Measurements from ENCODE around the gene TCF12.
"Not testable (repeated sequence)": the region's sequence is repeated elsewhere in the genome, so short reads cannot be mapped to it uniquely, and the experiment has no call there.

Gene TCF12

GRCh38 chr15:57150066-57150865 is 231.8 kb downstream of the TCF12 start:
- peaks cover 0 to 7% (median 0%) of the 10 kb centered on the region in 3 donors for H3K9me3 ChIP-seq
- H3K4me3 ChIP-seq, result no peak overlapping the region
- H3K36me3 ChIP-seq, result no peaks in the 10 kb centered on the region
- no peak for DNase-seq
- no peaks in the 10 kb centered on the region for H3K27me3 ChIP-seq
- H3K4me1 ChIP-seq, result peaks cover 0 to 73% (median 28%) of the 10 kb centered on the region in 4 donors
- H3K27ac ChIP-seq, result peak overlapping the region; percentile 34 to 50
- no peak for TF ChIP-seq CTCF (IDR thresholded peaks at IDR 0.05)
- intact Hi-C loops (cut with DNase I; ENCODE audit: low total_unique reads), result no loop called here

DNA sequence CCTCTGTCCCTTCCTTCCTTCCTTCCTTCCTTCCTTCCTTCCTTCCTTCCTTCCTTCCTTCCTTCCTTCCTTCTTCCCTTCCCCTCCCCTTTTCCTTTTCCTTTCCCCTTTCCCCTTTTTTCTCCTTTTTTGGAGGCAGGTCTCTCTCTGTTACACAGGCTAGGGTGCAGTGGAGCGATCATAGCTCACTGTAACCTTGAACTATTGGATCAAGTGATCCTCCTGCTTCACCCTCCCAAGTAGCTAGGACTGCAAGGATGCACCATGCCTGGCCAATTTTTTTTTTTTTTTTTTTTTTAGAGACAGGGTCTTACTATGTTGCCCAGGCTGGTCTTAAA is 232.4 kb downstream of the TCF12 start:
- H3K4me1 ChIP-seq, result peaks cover 0 to 78% (median 31%) of the 10 kb centered on the region in 4 donors
- intact Hi-C loops (cut with DNase I; ENCODE audit: low total_unique reads); H3K36me3 ChIP-seq; H3K4me3 ChIP-seq; H3K27me3 ChIP-seq; H3K9me3 ChIP-seq; DNase-seq: not testable (repeated sequence)
- peak overlapping the region; percentile 29 to 50 for H3K27ac ChIP-seq

DNA sequence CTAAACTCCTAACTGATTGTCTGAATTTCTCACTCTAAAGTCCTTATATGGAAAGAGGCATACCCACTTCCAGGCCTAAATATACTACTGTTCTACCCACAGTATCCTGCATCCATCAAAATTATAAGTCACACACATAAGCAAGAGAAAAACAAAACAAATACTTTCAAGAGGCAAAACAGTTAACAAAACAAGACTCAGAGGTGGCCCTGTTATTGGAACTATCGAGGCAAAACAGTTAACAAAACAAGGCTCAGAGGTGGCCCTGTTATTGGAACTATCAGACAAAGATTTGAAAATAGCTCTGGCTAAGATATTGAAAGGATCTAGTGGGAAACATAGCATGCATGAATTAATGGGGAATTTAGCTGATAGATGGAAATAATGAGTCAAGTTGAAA is 233.7 kb downstream of the TCF12 start:
- Histone ChIP-seq H3K9me3 (peaks cover 0 to 7% (median 0%) of the 10 kb centered on the region in 3 donors), H3K4me1 (peaks cover 0 to 85% (median 34%) of the 10 kb centered on the region in 4 donors), H3K27me3 (no peaks in the 10 kb centered on the region)

GRCh38 chr15:57152666-57153539 is 234.5 kb downstream of the TCF12 start:
- Histone ChIP-seq H3K27me3 (no peaks in the 10 kb centered on the region), H3K27ac (peak overlapping the region; percentile 20 to 31), H3K4me3 (no peak overlapping the region), H3K9me3 (peaks cover 0 to 7% (median 0%) of the 10 kb centered on the region in 3 donors), H3K4me1 (peaks cover 0 to 85% (median 32%) of the 10 kb centered on the region in 4 donors), H3K36me3 (no peaks in the 10 kb centered on the region)
- DNase-seq, result no peak
- intact Hi-C loops (cut with DNase I; ENCODE audit: low total_unique reads), result no loop called here
- no peak for TF ChIP-seq CTCF (IDR thresholded peaks at IDR 0.05)

More for the DNA sequence above, 233.7 kb downstream of the TCF12 start:
- no peak overlapping the region for H3K4me3 ChIP-seq
- DNase-seq, result no peak
- intact Hi-C loops (cut with DNase I; ENCODE audit: low total_unique reads), result no loop called here
- no peak overlapping the region for H3K27ac ChIP-seq
- no peak for TF ChIP-seq CTCF (IDR thresholded peaks at IDR 0.05)
- H3K36me3 ChIP-seq, result no peaks in the 10 kb centered on the region

- no peak for TF ChIP-seq CTCF (IDR thresholded peaks at IDR 0.05)
- H3K27ac ChIP-seq, result peak overlapping the region; percentile 31 to 34
- no peaks in the 10 kb centered on the region for H3K36me3 ChIP-seq
- no peak overlapping the region for H3K4me3 ChIP-seq
- DNase-seq, result no peak
- H3K4me1 ChIP-seq, result peaks cover 0 to 68% (median 19%) of the 10 kb centered on the region in 4 donors
- no peaks in the 10 kb centered on the region for H3K27me3 ChIP-seq
- H3K9me3 ChIP-seq, result peaks cover 0 to 7% (median 0%) of the 10 kb centered on the region in 3 donors
- intact Hi-C loops (cut with DNase I; ENCODE audit: low total_unique reads), result no loop called here
Observed at GRCh38 chr15:57156210-57156884, 237.9 kb downstream of the TCF12 start.
